SK-N-SH treated with all-trans-retinoic acid at 6 μM for 48 hours (cell line): ENCODE results near the gene GNS.
"Not testable (repeated sequence)": the region's sequence is repeated elsewhere in the genome, so short reads cannot be mapped to it uniquely, and the experiment has no call there.

Source experiments
- ATAC-seq: fragments of 200-7000 bp; cut with Tn5 transposase; 3 replicates; pipeline ENCODE4 v1.9.1; 2020; ENCODE audit warnings: mild to moderate bottlenecking, moderate library complexity
- ARNTL ChIP-seq: fragments of 450-650 bp; formaldehyde crosslinking; IDR thresholded peaks from 2 replicates; pipeline ENCODE4 v1.5.0; 2020; ENCODE audit warnings: low read depth, mild to moderate bottlenecking, moderate library complexity, borderline replicate concordance
- BACH2 ChIP-seq: fragments of 250-450 bp; sonication (Bioruptor Pico); IDR thresholded peaks from 2 replicates; pipeline ENCODE4 v1.9.0; 2021; ENCODE audit warnings: mild to moderate bottlenecking, borderline replicate concordance
- CSDC2 ChIP-seq: fragments of 250-450 bp; sonication (Bioruptor Pico); IDR thresholded peaks from 2 replicates; pipeline ENCODE4 v1.5.0; 2020; ENCODE audit warnings: mild to moderate bottlenecking, moderate library complexity
- ESRRG ChIP-seq: fragments of 250-450 bp; sonication (Bioruptor Pico); IDR thresholded peaks from 2 replicates; pipeline ENCODE4 v1.6.1; 2021; ENCODE audit warnings: mild to moderate bottlenecking
- GLIS3 ChIP-seq: fragments of 250-450 bp; sonication (Bioruptor Pico); IDR thresholded peaks from 2 replicates; pipeline ENCODE4 v1.5.0; 2020; ENCODE audit warnings: mild to moderate bottlenecking, moderate library complexity
- ISL1 ChIP-seq: fragments of 250-450 bp; sonication (Bioruptor Pico); IDR thresholded peaks from 2 replicates; pipeline ENCODE4 v2.1.2; 2022; ENCODE audit warnings: mild to moderate bottlenecking, moderate library complexity
- OSR1 ChIP-seq: fragments of 250-450 bp; sonication (Bioruptor Pico); IDR thresholded peaks from 2 replicates; pipeline ENCODE4 v1.8.0; 2022; ENCODE audit warnings: moderate library complexity, mild to moderate bottlenecking, inconsistent platforms
- PPARA ChIP-seq: fragments of 250-450 bp; sonication (Bioruptor Pico); IDR thresholded peaks from 2 replicates; pipeline ENCODE4 v1.5.0; 2020; ENCODE audit warnings: mild to moderate bottlenecking, borderline replicate concordance
- RARB ChIP-seq: fragments of 250-450 bp; sonication (Bioruptor Pico); IDR thresholded peaks from 2 replicates; pipeline ENCODE4 v1.8.0; 2021; ENCODE audit warnings: mild to moderate bottlenecking, moderate library complexity
- SNAI2 ChIP-seq: fragments of 250-450 bp; sonication (Bioruptor Pico); IDR thresholded peaks from 2 replicates; pipeline ENCODE4 v1.5.0; 2020; ENCODE audit warnings: mild to moderate bottlenecking, moderate library complexity
- TOX ChIP-seq: fragments of 250-450 bp; sonication (Bioruptor Pico); IDR thresholded peaks from 2 replicates; pipeline ENCODE4 v1.8.0; 2021; ENCODE audit warnings: mild to moderate bottlenecking, moderate library complexity, borderline replicate concordance
- TSHZ2 ChIP-seq: fragments of 250-450 bp; sonication (Bioruptor Pico); IDR thresholded peaks from 2 replicates; pipeline ENCODE4 v1.5.0; 2020; ENCODE audit warnings: mild to moderate bottlenecking, moderate library complexity
- ZC3H10 ChIP-seq: fragments of 250-450 bp; sonication (Bioruptor Pico); IDR thresholded peaks from 2 replicates; pipeline ENCODE4 v1.5.1; 2021; ENCODE audit warnings: mild to moderate bottlenecking, moderate library complexity
- ZFP3 ChIP-seq: fragments of 250-450 bp; sonication (Bioruptor Pico); IDR thresholded peaks from 2 replicates; pipeline ENCODE4 v1.5.0; 2020; ENCODE audit warnings: mild to moderate bottlenecking, moderate library complexity
- ZFP30 ChIP-seq: fragments of 450-650 bp; formaldehyde crosslinking; IDR thresholded peaks from 2 replicates; pipeline ENCODE4 v1.5.0; 2022; ENCODE audit warnings: mild to moderate bottlenecking, moderate library complexity
- ZNF565 ChIP-seq: fragments of 450-650 bp; formaldehyde crosslinking; conservative IDR thresholded peaks from 2 replicates; pipeline ENCODE4 v1.5.0; 2020; ENCODE audit warnings: low read depth, mild to moderate bottlenecking, moderate library complexity
- ZNF8 ChIP-seq: fragments of 450-650 bp; formaldehyde crosslinking; IDR thresholded peaks from 2 replicates; pipeline ENCODE4 v1.5.0; 2020; ENCODE audit warnings: mild to moderate bottlenecking, moderate library complexity
- TF ChIP-seq, protein P1 (sequence below): fragments of 250-450 bp; sonication (Bioruptor Pico); IDR thresholded peaks from 2 replicates; pipeline ENCODE4 v1.8.0; 2021; ENCODE audit warnings: low read depth, mild to moderate bottlenecking, moderate library complexity, borderline replicate concordance
- TF ChIP-seq, protein P2 (sequence below): fragments of 250-450 bp; sonication (Bioruptor Pico); IDR thresholded peaks from 2 replicates; pipeline ENCODE4 v1.8.0; 2020; ENCODE audit warnings: mild to moderate bottlenecking, moderate library complexity, borderline replicate concordance
- TF ChIP-seq, protein P3 (sequence below): fragments of 250-450 bp; sonication (Bioruptor Pico); IDR thresholded peaks from 2 replicates; pipeline ENCODE4 v1.5.1; 2020; ENCODE audit warnings: low read depth, mild to moderate bottlenecking, moderate library complexity
- TF ChIP-seq, protein P4 (sequence below): fragments of 250-450 bp; sonication (Bioruptor Pico); IDR thresholded peaks from 2 replicates; pipeline ENCODE4 v1.5.1; 2021; ENCODE audit warnings: mild to moderate bottlenecking, moderate library complexity

GNS gene

GRCh38 chr12:64694130-64695040 lies 64.8 kb downstream of the GNS start (continued):
- no peak for TF ChIP-seq PPARA
- TF ChIP-seq TOX = no peak

GRCh38 chr12:64691795-64692583 lies 67.2 kb downstream of the GNS start:
- TF ChIP-seq ZNF8 (CRISPR knock-in tag) = no peak
- ATAC-seq = peak; percentile 63

DNA sequence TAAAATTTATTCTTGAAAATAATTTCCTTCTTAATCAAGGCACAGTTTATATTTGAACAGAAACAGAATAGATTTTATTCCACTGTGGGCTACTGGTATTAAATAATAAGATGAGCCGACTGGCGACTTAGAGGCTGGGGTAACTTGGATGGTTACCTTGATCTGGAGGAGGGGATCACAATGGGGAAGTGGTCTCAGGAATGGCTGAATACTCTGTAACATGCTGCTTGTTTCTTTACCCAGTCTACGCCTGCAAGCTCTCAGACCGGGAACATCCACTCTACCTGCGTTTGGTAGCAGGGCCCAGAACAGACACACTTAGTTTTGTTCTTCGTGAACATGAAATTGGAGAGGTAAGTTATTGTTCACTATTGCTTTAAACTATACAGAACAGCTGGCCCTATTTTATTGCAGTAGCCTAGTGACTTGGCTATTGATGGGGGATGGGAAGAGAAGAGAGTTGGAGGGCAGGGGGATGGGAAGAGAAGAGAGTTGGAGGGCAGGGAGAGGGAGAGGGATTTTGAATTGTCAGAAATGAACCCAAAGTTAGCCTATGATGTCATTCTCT lies 67.9 kb downstream of the GNS start:
- TF ChIP-seq ZFP30 (CRISPR knock-in tag) (no peak), RARB (CRISPR knock-in tag) (no peak), SNAI2 (CRISPR knock-in tag) (no peak), ESRRG (CRISPR knock-in tag) (no peak), ZNF8 (CRISPR knock-in tag) (no peak), ARNTL (CRISPR knock-in tag) (no peak), ZC3H10 (CRISPR knock-in tag) (no peak), ZNF565 (no peak), CSDC2 (CRISPR knock-in tag) (no peak), PPARA (no peak), OSR1 (no peak), GLIS3 (CRISPR knock-in tag) (no peak), ISL1 (CRISPR knock-in tag) (no peak), TSHZ2 (no peak)
- TF ChIP-seq, protein P1, sequence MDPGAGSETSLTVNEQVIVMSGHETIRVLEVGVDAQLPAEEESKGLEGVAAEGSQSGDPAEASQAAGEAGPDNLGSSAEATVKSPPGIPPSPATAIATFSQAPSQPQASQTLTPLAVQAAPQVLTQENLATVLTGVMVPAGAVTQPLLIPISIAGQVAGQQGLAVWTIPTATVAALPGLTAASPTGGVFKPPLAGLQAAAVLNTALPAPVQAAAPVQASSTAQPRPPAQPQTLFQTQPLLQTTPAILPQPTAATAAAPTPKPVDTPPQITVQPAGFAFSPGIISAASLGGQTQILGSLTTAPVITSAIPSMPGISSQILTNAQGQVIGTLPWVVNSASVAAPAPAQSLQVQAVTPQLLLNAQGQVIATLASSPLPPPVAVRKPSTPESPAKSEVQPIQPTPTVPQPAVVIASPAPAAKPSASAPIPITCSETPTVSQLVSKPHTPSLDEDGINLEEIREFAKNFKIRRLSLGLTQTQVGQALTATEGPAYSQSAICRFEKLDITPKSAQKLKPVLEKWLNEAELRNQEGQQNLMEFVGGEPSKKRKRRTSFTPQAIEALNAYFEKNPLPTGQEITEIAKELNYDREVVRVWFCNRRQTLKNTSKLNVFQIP = no peak
- TF ChIP-seq, protein P2, sequence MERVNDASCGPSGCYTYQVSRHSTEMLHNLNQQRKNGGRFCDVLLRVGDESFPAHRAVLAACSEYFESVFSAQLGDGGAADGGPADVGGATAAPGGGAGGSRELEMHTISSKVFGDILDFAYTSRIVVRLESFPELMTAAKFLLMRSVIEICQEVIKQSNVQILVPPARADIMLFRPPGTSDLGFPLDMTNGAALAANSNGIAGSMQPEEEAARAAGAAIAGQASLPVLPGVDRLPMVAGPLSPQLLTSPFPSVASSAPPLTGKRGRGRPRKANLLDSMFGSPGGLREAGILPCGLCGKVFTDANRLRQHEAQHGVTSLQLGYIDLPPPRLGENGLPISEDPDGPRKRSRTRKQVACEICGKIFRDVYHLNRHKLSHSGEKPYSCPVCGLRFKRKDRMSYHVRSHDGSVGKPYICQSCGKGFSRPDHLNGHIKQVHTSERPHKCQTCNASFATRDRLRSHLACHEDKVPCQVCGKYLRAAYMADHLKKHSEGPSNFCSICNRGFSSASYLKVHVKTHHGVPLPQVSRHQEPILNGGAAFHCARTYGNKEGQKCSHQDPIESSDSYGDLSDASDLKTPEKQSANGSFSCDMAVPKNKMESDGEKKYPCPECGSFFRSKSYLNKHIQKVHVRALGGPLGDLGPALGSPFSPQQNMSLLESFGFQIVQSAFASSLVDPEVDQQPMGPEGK (CRISPR knock-in tag) = no peak
- TF ChIP-seq, protein P3, sequence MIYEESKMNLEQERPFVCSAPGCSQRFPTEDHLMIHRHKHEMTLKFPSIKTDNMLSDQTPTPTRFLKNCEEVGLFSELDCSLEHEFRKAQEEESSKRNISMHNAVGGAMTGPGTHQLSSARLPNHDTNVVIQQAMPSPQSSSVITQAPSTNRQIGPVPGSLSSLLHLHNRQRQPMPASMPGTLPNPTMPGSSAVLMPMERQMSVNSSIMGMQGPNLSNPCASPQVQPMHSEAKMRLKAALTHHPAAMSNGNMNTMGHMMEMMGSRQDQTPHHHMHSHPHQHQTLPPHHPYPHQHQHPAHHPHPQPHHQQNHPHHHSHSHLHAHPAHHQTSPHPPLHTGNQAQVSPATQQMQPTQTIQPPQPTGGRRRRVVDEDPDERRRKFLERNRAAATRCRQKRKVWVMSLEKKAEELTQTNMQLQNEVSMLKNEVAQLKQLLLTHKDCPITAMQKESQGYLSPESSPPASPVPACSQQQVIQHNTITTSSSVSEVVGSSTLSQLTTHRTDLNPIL (CRISPR knock-in tag) = no peak
- ATAC-seq = no peak; the same call in 2 of the 3 replicates

- ATAC-seq = not testable (repeated sequence)
Observed at GRCh38 chr12:64690236-64690635, 69.0 kb downstream of the GNS start.

DNA sequence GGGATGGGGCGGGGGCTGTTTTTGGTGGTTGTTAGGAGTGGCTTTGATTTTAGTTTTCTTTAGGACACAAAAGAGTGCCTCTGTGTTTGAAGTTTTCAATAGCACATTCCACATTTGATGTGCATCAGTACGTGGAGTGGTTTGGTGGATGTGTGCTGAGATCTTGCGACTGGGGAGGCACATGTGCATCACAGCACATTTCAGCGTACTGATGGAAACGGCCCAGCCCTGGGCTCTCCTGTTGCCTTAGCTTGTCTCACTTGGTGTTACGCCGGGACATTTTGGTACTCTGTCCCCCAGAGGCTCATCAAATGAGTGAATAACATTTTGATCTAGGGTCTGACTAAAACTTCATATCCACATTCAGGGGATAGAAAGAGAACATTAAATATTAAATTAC lies 70.5 kb downstream of the GNS start:
- no peak for ATAC-seq
- TF ChIP-seq RARB (CRISPR knock-in tag) (no peak), SNAI2 (CRISPR knock-in tag) (no peak), GLIS3 (CRISPR knock-in tag) (no peak), BACH2 (CRISPR knock-in tag) (no peak), ZFP3 (CRISPR knock-in tag) (no peak), TSHZ2 (no peak), ISL1 (CRISPR knock-in tag) (no peak), OSR1 (no peak), ZNF8 (CRISPR knock-in tag) (no peak)
- TF ChIP-seq, protein P4, sequence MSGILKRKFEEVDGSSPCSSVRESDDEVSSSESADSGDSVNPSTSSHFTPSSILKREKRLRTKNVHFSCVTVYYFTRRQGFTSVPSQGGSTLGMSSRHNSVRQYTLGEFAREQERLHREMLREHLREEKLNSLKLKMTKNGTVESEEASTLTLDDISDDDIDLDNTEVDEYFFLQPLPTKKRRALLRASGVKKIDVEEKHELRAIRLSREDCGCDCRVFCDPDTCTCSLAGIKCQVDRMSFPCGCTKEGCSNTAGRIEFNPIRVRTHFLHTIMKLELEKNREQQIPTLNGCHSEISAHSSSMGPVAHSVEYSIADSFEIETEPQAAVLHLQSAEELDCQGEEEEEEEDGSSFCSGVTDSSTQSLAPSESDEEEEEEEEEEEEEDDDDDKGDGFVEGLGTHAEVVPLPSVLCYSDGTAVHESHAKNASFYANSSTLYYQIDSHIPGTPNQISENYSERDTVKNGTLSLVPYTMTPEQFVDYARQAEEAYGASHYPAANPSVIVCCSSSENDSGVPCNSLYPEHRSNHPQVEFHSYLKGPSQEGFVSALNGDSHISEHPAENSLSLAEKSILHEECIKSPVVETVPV = no peak
